ENCODE results near the gene TRIM29.

DNA sequence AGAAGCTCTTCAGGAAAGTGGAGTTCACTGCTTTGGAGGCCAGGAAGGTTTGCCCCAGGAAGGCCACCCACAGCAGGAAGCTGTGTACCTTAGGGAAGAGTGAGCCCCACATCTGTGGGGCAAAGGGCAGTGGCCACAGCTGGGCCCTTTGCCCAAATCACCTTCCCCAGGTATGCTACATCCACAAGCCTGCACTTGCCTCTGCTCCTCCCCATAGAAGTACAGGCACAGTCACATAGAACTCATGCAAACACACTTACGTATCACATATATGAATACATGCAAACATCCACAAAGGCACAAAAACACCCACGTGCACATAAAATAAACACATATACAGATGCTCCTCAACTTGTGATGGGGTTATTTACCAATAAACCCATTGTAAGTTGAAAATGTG lies 2.1 kb downstream of the TRIM29 start:
- TF ChIP-seq, protein P1, sequence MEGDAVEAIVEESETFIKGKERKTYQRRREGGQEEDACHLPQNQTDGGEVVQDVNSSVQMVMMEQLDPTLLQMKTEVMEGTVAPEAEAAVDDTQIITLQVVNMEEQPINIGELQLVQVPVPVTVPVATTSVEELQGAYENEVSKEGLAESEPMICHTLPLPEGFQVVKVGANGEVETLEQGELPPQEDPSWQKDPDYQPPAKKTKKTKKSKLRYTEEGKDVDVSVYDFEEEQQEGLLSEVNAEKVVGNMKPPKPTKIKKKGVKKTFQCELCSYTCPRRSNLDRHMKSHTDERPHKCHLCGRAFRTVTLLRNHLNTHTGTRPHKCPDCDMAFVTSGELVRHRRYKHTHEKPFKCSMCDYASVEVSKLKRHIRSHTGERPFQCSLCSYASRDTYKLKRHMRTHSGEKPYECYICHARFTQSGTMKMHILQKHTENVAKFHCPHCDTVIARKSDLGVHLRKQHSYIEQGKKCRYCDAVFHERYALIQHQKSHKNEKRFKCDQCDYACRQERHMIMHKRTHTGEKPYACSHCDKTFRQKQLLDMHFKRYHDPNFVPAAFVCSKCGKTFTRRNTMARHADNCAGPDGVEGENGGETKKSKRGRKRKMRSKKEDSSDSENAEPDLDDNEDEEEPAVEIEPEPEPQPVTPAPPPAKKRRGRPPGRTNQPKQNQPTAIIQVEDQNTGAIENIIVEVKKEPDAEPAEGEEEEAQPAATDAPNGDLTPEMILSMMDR (conservative IDR thresholded peaks at IDR 0.05; ENCODE audit: low read depth, low read length): no peak
- no peak for TF ChIP-seq EZH2 (IDR thresholded peaks at IDR 0.05; ENCODE audit: low read length, unreplicated experiment)

Measured in PC-3 (cell line).